K562 (cell line): ENCODE data around the gene ZNF74. TPM values are rescaled to one million over a fixed set of nuclear protein-coding genes. Genes with fewer than 3 reads are reported as not detected.

ENCODE experiments used
- BRD9 ChIP-seq: fragments of 450-650 bp; IDR thresholded peaks from 2 replicates; pipeline ENCODE4 v1.6.1; 2018; ENCODE audit warnings: low read depth; ENCODE audit not compliant: partially characterized antibody
- CREB1 ChIP-seq, 2 experiments: sonication (generic) in 1 of 2; formaldehyde crosslinking in 1 of 2; IDR thresholded peaks; 2 replicates each; pipeline versions ENCODE4 v1.6.1 to v1.8.0; 2012 to 2022; ENCODE audit warnings: inconsistent platforms in 1 of 2, mild to moderate bottlenecking in 1 of 2, missing genetic modification reagents in 1 of 2, moderate library complexity in 1 of 2
- CREB3L1 ChIP-seq: fragments of 450-650 bp; IDR thresholded peaks from 2 replicates; pipeline ENCODE4 v1.6.1; 2014; ENCODE audit warnings: low read depth, mild to moderate bottlenecking, moderate library complexity, borderline replicate concordance
- CREBBP ChIP-seq: IDR thresholded peaks from one replicate; pipeline ENCODE4 v1.6.1; 2012; ENCODE audit warnings: low read depth, mild to moderate bottlenecking, control low read depth, inconsistent platforms, low read length
- ETS1 ChIP-seq: conservative IDR thresholded peaks from 2 replicates; pipeline ENCODE4 v1.6.1; 2011; ENCODE audit warnings: low read depth, mild to moderate bottlenecking, low read length; ENCODE audit not compliant: control insufficient read depth
- FOXP1 ChIP-seq: sonication (generic); formaldehyde crosslinking; IDR thresholded peaks from 2 replicates; pipeline ENCODE4 v1.8.0; 2022; ENCODE audit warnings: mild to moderate bottlenecking, missing genetic modification reagents
- IRF2 ChIP-seq: sonication (generic); formaldehyde crosslinking; IDR thresholded peaks from 2 replicates; pipeline ENCODE4 v1.8.1; 2022; ENCODE audit warnings: mild to moderate bottlenecking, missing genetic modification reagents
- JUN ChIP-seq, 2 experiments: sonication (generic) in 1 of 2; formaldehyde crosslinking in 1 of 2; IDR thresholded peaks; 2 replicates each; pipeline versions ENCODE4 v1.6.1 to v1.8.0; 2012 to 2022; ENCODE audit warnings: borderline replicate concordance in 2 of 2, mild to moderate bottlenecking in 2 of 2, improper control_type of control experiment in 1 of 2, low read depth in 1 of 2, low read length in 1 of 2, missing genetic modification reagents in 1 of 2
- MCM7 ChIP-seq, 2 experiments: fragments of 450-650 bp; IDR thresholded peaks; 2 replicates each; pipeline ENCODE4 v1.6.1; 2016 to 2018
- MLX ChIP-seq, 2 experiments: fragments of 450-650 bp in 1 of 2; sonication (generic) in 1 of 2; formaldehyde crosslinking; conservative IDR thresholded peaks; 2 replicates each; pipeline versions ENCODE4 v1.4.0 to v1.8.1; 2020 to 2022; ENCODE audit warnings: mild to moderate bottlenecking in 1 of 2, missing genetic modification reagents in 1 of 2
- NCOA4 ChIP-seq: fragments of 450-650 bp; IDR thresholded peaks from 2 replicates; pipeline ENCODE4 v1.6.1; 2018; ENCODE audit warnings: mild to moderate bottlenecking; ENCODE audit not compliant: partially characterized antibody
- NELFE ChIP-seq: IDR thresholded peaks from 2 replicates; pipeline ENCODE4 v1.6.1; 2011; ENCODE audit warnings: mild to moderate bottlenecking; ENCODE audit not compliant: insufficient read depth, insufficient read length
- PCBP1 ChIP-seq: fragments of 200-400 bp; formaldehyde crosslinking; IDR thresholded peaks from 2 replicates; pipeline ENCODE4 v1.6.1; 2018; ENCODE audit warnings: mild to moderate bottlenecking, low read depth, low read length; ENCODE audit not compliant: poor library complexity, severe bottlenecking
- PRDM10 ChIP-seq: fragments of 450-650 bp; IDR thresholded peaks from 2 replicates; pipeline ENCODE4 v1.6.1; 2018; ENCODE audit not compliant: partially characterized antibody
- PURB ChIP-seq: sonication (generic); formaldehyde crosslinking; IDR thresholded peaks from 2 replicates; pipeline ENCODE4 v1.9.0; 2021; ENCODE audit warnings: low read depth, mild to moderate bottlenecking, missing genetic modification reagents
- RUNX1 ChIP-seq: sonication (generic); IDR thresholded peaks from 2 replicates; pipeline ENCODE4 v1.6.1; 2016; ENCODE audit warnings: antibody characterized with exemption, low read depth
- SMAD3 ChIP-seq: fragments of 450-650 bp; formaldehyde crosslinking; conservative IDR thresholded peaks from 2 replicates; pipeline ENCODE4 v1.4.0; 2020; ENCODE audit warnings: mild to moderate bottlenecking
- ZBTB7A ChIP-seq: IDR thresholded peaks from 2 replicates; pipeline ENCODE4 v1.6.1; 2011; ENCODE audit warnings: low read depth, mild to moderate bottlenecking, low read length, moderate library complexity, borderline replicate concordance; ENCODE audit not compliant: control insufficient read depth
- ZNF133 ChIP-seq: fragments of 250-450 bp; sonication (Bioruptor Pico); IDR thresholded peaks from 2 replicates; pipeline ENCODE4 v1.4.0; 2020; ENCODE audit warnings: mild to moderate bottlenecking
- ZSCAN29 ChIP-seq: fragments of 450-650 bp; IDR thresholded peaks from 2 replicates; pipeline ENCODE4 v1.6.1; 2017
- polyA plus RNA-seq, 8 experiments: library from polyadenylated mRNA; depleted of rRNA in 4 of 8; stranded (reverse) in 5 of 8; unstranded in 3 of 8; fragments of >200 nt; fragmentation: Nextera tagmentation in 2 of 8; fragmentation: Illumina TruSeq in 1 of 8; extraction: Ambion mirVana in 2 of 8; extraction: Trizol in 1 of 8; gene quantifications; 2 replicates each; pipeline versions ENCODE4 v1.2.1 to v1.2.3, GENCODE V29; 2011 to 2014; ENCODE audit warnings: inconsistent platforms in 1 of 8, missing spikeins in 1 of 8
- total RNA-seq, 7 experiments: library from RNA; depleted of rRNA in 6 of 7; stranded (reverse); fragments of >200 nt in 6 of 7; fragmentation: Illumina TruSeq in 2 of 7; extraction: Trizol in 2 of 7; gene quantifications; 2 replicates each; pipeline versions ENCODE4 v1.2.1 to v1.2.3, GENCODE V29; 2011 to 2021; ENCODE audit warnings: low replicate concordance in 1 of 7

Gene ZNF74
- total and polyA plus RNA-seq, 9 of the 15 experiments (the other 6 are each of a cell fraction or from before 2014, with no cell fraction given) = 2.4 to 53.5 (median 31.5) TPM

GRCh38 chr22:20446383-20446970, 52.5 kb downstream of the ZNF74 start (continued):
- TF ChIP-seq ETS1 (0 out of 2 replicates have a peak, but pooled peaks have one; percentile 56), SMAD3 (CRISPR knock-in tag) (no peak), MCM7 (IDR thresholded peaks at IDR 0.05) (no peak), IRF2 (CRISPR knock-in tag) (peak; percentile 78; the same call in 1 of the 2 replicates), ZSCAN29 (no peak), PRDM10 (peak; percentile 72), RUNX1 (no peak), NCOA4 (no peak), MLX (CRISPR knock-in tag; conservative IDR thresholded peaks at IDR 0.05) (no peak), PCBP1 (no peak), JUN (IDR thresholded peaks at IDR 0.05; ENCODE audit: borderline replicate concordance, low read depth, low read length) (no peak), JUN (CRISPR knock-in tag; IDR thresholded peaks at IDR 0.05; ENCODE audit: borderline replicate concordance) (no peak), FOXP1 (CRISPR knock-in tag) (peak; percentile 26; the same call in 1 of the 2 replicates), CREBBP (no peak), ZBTB7A (0 out of 2 replicates have a peak, but pooled peaks have one; percentile 9), NELFE (no peak), PURB (no peak), CREB3L1 (no peak), CREB1 (IDR thresholded peaks at IDR 0.05) (no peak), CREB1 (CRISPR knock-in tag; IDR thresholded peaks at IDR 0.05) (0 out of 2 replicates have a peak, but pooled peaks have one; percentile 28), ZNF133 (CRISPR knock-in tag) (no peak), BRD9 (no peak)
